PFSK-1 (cell line): Measurements from ENCODE around the gene RALGPS2.

ENCODE experiments used
- POLR2AphosphoS5 ChIP-seq: IDR thresholded peaks from 2 replicates; pipeline ENCODE4 v1.6.1; 2012; ENCODE audit warnings: low read depth, mild to moderate bottlenecking, control low read depth, low read length, moderate library complexity
- TAF1 ChIP-seq: IDR thresholded peaks from 2 replicates; pipeline ENCODE4 v1.6.1; 2012; ENCODE audit warnings: low read length, control low read depth, borderline replicate concordance; ENCODE audit not compliant: insufficient read depth

DNA sequence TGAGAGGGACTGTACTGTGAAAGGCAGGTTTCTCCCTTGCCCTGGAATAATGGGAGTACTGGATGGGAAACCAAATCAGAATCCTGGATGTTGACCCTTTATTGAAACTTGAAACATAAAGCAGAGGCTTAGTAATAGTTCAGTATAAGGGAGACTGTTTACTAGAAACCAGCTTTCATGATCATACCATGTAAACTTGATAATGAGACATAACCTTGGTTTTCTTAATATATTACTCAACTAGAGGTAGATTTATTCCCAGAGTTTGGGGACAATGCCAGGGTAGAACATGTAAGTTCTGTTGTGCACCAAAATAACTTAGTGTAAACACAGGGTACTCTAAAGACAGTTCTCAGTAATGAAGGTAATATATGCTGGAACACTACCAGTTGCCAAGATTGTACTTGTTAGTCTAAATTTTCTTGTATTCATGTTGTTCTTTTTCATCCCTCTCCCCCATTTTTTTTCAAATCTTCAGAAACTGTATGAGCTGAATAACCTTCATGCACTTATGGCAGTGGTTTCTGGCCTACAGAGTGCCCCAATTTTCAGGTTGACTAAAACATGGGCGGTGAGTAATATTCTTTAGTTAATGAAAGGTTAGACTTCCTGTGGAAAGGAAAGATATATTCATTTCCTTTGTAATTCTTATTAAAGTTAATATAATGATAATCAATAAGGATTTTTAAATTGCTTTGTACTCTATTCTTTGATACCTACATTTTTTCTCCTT, 96.3 kb downstream of the RALGPS2 start:
- TF ChIP-seq POLR2AphosphoS5: no peak
- TF ChIP-seq TAF1: no peak
